ENCODE results near the gene SLC25A26.

- TF ChIP-seq POLR2AphosphoS5 (IDR thresholded peaks at IDR 0.05; ENCODE audit: low read depth, low read length) (no peak), EZH2 (IDR thresholded peaks at IDR 0.05) (no peak), CTCF (IDR thresholded peaks at IDR 0.05 in 2 of 3, conservative IDR thresholded peaks at IDR 0.05 in 1 of 3; ENCODE audit: borderline replicate concordance in 1 of 3, insufficient read depth in 1 of 3, low read depth in 2 of 3, low read length in 2 of 3) (no peak), JUND (IDR thresholded peaks at IDR 0.05) (no peak), SP1 (IDR thresholded peaks at IDR 0.05; ENCODE audit: low read depth) (no peak), ATF3 (IDR thresholded peaks at IDR 0.05) (no peak), POLR2A (IDR thresholded peaks at IDR 0.05; ENCODE audit: borderline replicate concordance, extremely low read depth, insufficient read depth, insufficient read length) (no peak), MAX (IDR thresholded peaks at IDR 0.05) (no peak), CEBPB (IDR thresholded peaks at IDR 0.05; ENCODE audit: low read depth) (no peak), ZNF274 (IDR thresholded peaks at IDR 0.05; ENCODE audit: low read depth, low read length) (no peak), YY1 (IDR thresholded peaks at IDR 0.05; ENCODE audit: extremely low read depth, insufficient replicate concordance, low read depth, low read length) (no peak), EZH2phosphoT487 (IDR thresholded peaks at IDR 0.05; ENCODE audit: borderline replicate concordance) (no peak)
Measured at GRCh38 chr3:66379565-66379964, 158.8 kb downstream of the SLC25A26 start.

Measured in HCT116 (cell line).